GM12801 (cell line): Measurements from ENCODE around the gene CMKLR1.

Source experiments
- CTCF ChIP-seq: IDR thresholded peaks from one replicate; pipeline ENCODE4 v1.5.1; 2011; ENCODE audit warnings: control low read depth; ENCODE audit not compliant: insufficient read length; ENCODE audit errors: extremely low read depth

CMKLR1 gene

GRCh38 chr12:108338915-108339657, at the start of gene CMKLR1:
Gene CMKLR1 (minus strand): TSS chr12:108339311. CDS start chr12:108293591, 45,720 bp downstream.
- TF ChIP-seq CTCF, result no peak

- TF ChIP-seq CTCF, result no peak
These were observed 48.7 kb upstream of the CMKLR1 start for GRCh38 chr12:108387771-108388170.

- TF ChIP-seq CTCF, result no peak
These were observed 47.7 kb upstream of the CMKLR1 start for GRCh38 chr12:108386709-108387360.

- TF ChIP-seq CTCF, result no peak
These were observed 43.3 kb upstream of the CMKLR1 start for GRCh38 chr12:108382437-108382801.

- no peak for TF ChIP-seq CTCF
These were observed 42.8 kb upstream of the CMKLR1 start for GRCh38 chr12:108381787-108382436.

GRCh38 chr12:108380382-108380781, 41.3 kb upstream of the CMKLR1 start:
- TF ChIP-seq CTCF, result no peak

GRCh38 chr12:108379823-108380222, 40.7 kb upstream of the CMKLR1 start:
- TF ChIP-seq CTCF, result no peak
